HCT116 (cell line): ENCODE measurements around the gene TMEM132A. TPM values are rescaled to one million over a fixed set of nuclear protein-coding genes. Genes with fewer than 3 reads are reported as not detected.

Experiments
- ATAC-seq: fragments of 200-7000 bp; cut with Tn5 transposase; 2 replicates; pipeline ENCODE4 v1.9.1; 2020; ENCODE audit warnings: mild to moderate bottlenecking, moderate library complexity
- BruUV-seq: library from RNA; stranded (reverse); fragments of 400-500 nt; replicated peaks from 2 replicates; lab custom pipeline; 2021; lab: Mats Ljungman, UMichigan
- CTCF ChIA-PET: fragments of 300-600 bp; sonication (Branson Sonifier 250); formaldehyde crosslinking; loops from one replicate; lab custom pipeline; 2021; ENCODE audit warnings: antibody characterized with exemption; lab: Charles Lee
- POLR2A ChIA-PET: fragments of 300-600, 350-600 bp; sonication (Branson Sonifier 250); formaldehyde crosslinking; loops from one replicate; lab custom pipeline; 2021; ENCODE audit warnings: antibody characterized with exemption; lab: Charles Lee
- RAD21 ChIA-PET, 2 experiments: fragments of 300-600 bp; sonication (Branson Sonifier 250); formaldehyde crosslinking; loops; one replicate each; lab custom pipeline; 2023; ENCODE audit warnings: low total read pairs in 2 of 2; ENCODE audit not compliant: uncharacterized antibody in 2 of 2, unreplicated experiment in 2 of 2, low non-redundant PET in 1 of 2; lab: Charles Lee
- DNase-seq: peaks from one replicate; pipeline ENCODE4 v3.0.0-alpha.2; 2010; ENCODE audit warnings: low read depth, low spot score
- H2AFZ ChIP-seq: fragments of 200-600 bp; shearing (Covaris generic), sonication (generic); 2 replicates; pipeline ENCODE4 v1.6.1; 2017; ENCODE audit warnings: low read depth, mixed run types, mixed read lengths, antibody characterized with exemption, low read length; ENCODE audit not compliant: poor library complexity, severe bottlenecking
- H3K27ac ChIP-seq: 2 replicates; pipeline ENCODE4 v1.5.1; 2012; ENCODE audit warnings: low read depth, low read length
- H3K27me3 ChIP-seq: fragments of 200-600 bp; sonication (generic); 2 replicates; pipeline ENCODE4 v1.6.1; 2016; ENCODE audit warnings: mixed run types, low read length, mixed read lengths; ENCODE audit not compliant: insufficient read depth
- H3K36me3 ChIP-seq, 2 experiments: fragments of 200-500 bp in 1 of 2; fragments of 200-600 bp in 1 of 2; sonication (Bioruptor generic) in 1 of 2; sonication (generic) in 1 of 2; 2 replicates each; pipeline versions ENCODE4 v1.5.1 to v1.6.1; 2014 to 2016; ENCODE audit warnings: low read length in 2 of 2, inconsistent platforms in 1 of 2, mixed read lengths in 1 of 2, mixed run types in 1 of 2; ENCODE audit not compliant: insufficient read depth in 2 of 2, control insufficient read depth in 1 of 2
- H3K4me1 ChIP-seq, 2 experiments: fragments of 200-600 bp in 1 of 2; sonication (generic) in 1 of 2; 2 replicates each; pipeline versions ENCODE4 v1.5.1 to v1.6.1; 2012 to 2017; ENCODE audit warnings: low read length in 2 of 2, inconsistent platforms in 1 of 2, mild to moderate bottlenecking in 1 of 2, mixed read lengths in 1 of 2, mixed run types in 1 of 2, moderate library complexity in 1 of 2; ENCODE audit not compliant: insufficient read depth in 2 of 2, control insufficient read depth in 1 of 2
- H3K4me2 ChIP-seq: fragments of 200-600 bp; sonication (generic); 2 replicates; pipeline ENCODE4 v1.6.1; 2017; ENCODE audit warnings: mixed run types, low read length, mixed read lengths
- H3K4me3 ChIP-seq, 2 experiments: fragments of 200-600 bp in 1 of 2; sonication (generic) in 1 of 2; replicated peaks in 1 of 2; 2 replicates each; pipeline ENCODE4 v1.5.1; 2011 to 2016; ENCODE audit warnings: low read length in 2 of 2, control low read depth in 1 of 2, low read depth in 1 of 2, mild to moderate bottlenecking in 1 of 2, mixed read lengths in 1 of 2, mixed run types in 1 of 2
- H3K79me2 ChIP-seq: fragments of 200-600 bp; sonication (generic); 2 replicates; pipeline ENCODE4 v1.6.1; 2017; ENCODE audit warnings: mild to moderate bottlenecking, mixed run types, low read length, moderate library complexity, mixed read lengths; ENCODE audit not compliant: insufficient read depth
- H3K9ac ChIP-seq: fragments of 200-600 bp; sonication (generic); 2 replicates; pipeline ENCODE4 v1.6.1; 2016; ENCODE audit warnings: low read length, mixed read lengths
- H3K9me2 ChIP-seq: fragments of 200-600 bp; sonication (generic), shearing (Covaris generic); 2 replicates; pipeline ENCODE4 v1.6.1; 2017; ENCODE audit warnings: mixed run types, mild to moderate bottlenecking, moderate library complexity; ENCODE audit not compliant: insufficient read depth
- H3K9me3 ChIP-seq, 2 experiments: fragments of 200-500 bp in 1 of 2; fragments of 200-600 bp in 1 of 2; sonication (Bioruptor generic) in 1 of 2; sonication (generic) in 1 of 2; 2 replicates each; pipeline ENCODE4 v1.6.1; 2014 to 2017; ENCODE audit warnings: low read length in 2 of 2, mixed read lengths in 2 of 2, inconsistent platforms in 1 of 2, low read depth in 1 of 2, mild to moderate bottlenecking in 1 of 2, mixed run types in 1 of 2, moderate library complexity in 1 of 2; ENCODE audit not compliant: control insufficient read depth in 1 of 2, insufficient read depth in 1 of 2
- H4K20me1 ChIP-seq: fragments of 200-600 bp; sonication (generic), shearing (Covaris generic); 2 replicates; pipeline ENCODE4 v1.6.1; 2017; ENCODE audit warnings: mixed run types, mild to moderate bottlenecking, moderate library complexity; ENCODE audit not compliant: insufficient read depth
- CBX3 ChIP-seq: IDR thresholded peaks from 2 replicates; pipeline ENCODE4 v1.6.1; 2012; ENCODE audit warnings: low read depth
- CEBPB ChIP-seq: IDR thresholded peaks from 2 replicates; pipeline ENCODE4 v1.6.1; 2012; ENCODE audit warnings: low read depth
- CTCF ChIP-seq, 3 experiments: fragments of 200-600 bp in 1 of 3; sonication (generic) in 1 of 3; IDR thresholded peaks in 2 of 3; conservative IDR thresholded peaks in 1 of 3; 2 replicates each; pipeline ENCODE4 v1.5.1; 2012 to 2017; ENCODE audit warnings: low read depth in 2 of 3, low read length in 2 of 3, antibody characterized with exemption in 1 of 3, borderline replicate concordance in 1 of 3, control low read depth in 1 of 3, mild to moderate bottlenecking in 1 of 3, mixed read lengths in 1 of 3, mixed run types in 1 of 3, moderate library complexity in 1 of 3; ENCODE audit not compliant: insufficient read depth in 1 of 3
- EGR1 ChIP-seq: IDR thresholded peaks from 2 replicates; pipeline ENCODE4 v1.6.1; 2012; ENCODE audit warnings: low read depth
- ELF1 ChIP-seq: IDR thresholded peaks from 2 replicates; pipeline ENCODE4 v1.6.1; 2012; ENCODE audit warnings: low read depth, borderline replicate concordance
- EZH2 ChIP-seq: fragments of 200-600 bp; sonication (generic); IDR thresholded peaks from 2 replicates; pipeline ENCODE4 v1.6.1; 2017; ENCODE audit warnings: antibody characterized with exemption, mixed run types
- JUND ChIP-seq: IDR thresholded peaks from 2 replicates; pipeline ENCODE4 v1.6.1; 2012
- MAX ChIP-seq: IDR thresholded peaks from 2 replicates; pipeline ENCODE4 v1.6.1; 2012
- POLR2A ChIP-seq: IDR thresholded peaks from 2 replicates; pipeline ENCODE4 v1.7.0; 2011; ENCODE audit warnings: borderline replicate concordance; ENCODE audit not compliant: insufficient read depth, insufficient read length; ENCODE audit errors: extremely low read depth
- POLR2AphosphoS5 ChIP-seq: IDR thresholded peaks from 2 replicates; pipeline ENCODE4 v1.6.1; 2011; ENCODE audit warnings: mild to moderate bottlenecking, low read depth, low read length, moderate library complexity
- RAD21 ChIP-seq: IDR thresholded peaks from 2 replicates; pipeline ENCODE4 v1.6.1; 2012; ENCODE audit warnings: low read depth, mild to moderate bottlenecking
- REST ChIP-seq: IDR thresholded peaks from 2 replicates; pipeline ENCODE4 v1.6.1; 2012; ENCODE audit warnings: low read depth
- SP1 ChIP-seq: IDR thresholded peaks from 2 replicates; pipeline ENCODE4 v1.6.1; 2012; ENCODE audit warnings: low read depth
- TCF7L2 ChIP-seq: IDR thresholded peaks from 2 replicates; pipeline ENCODE4 v1.7.0; 2011; ENCODE audit warnings: borderline replicate concordance, inconsistent platforms; ENCODE audit not compliant: insufficient read depth, insufficient read length; ENCODE audit errors: extremely low read depth
- YY1 ChIP-seq: IDR thresholded peaks from 2 replicates; pipeline ENCODE4 v1.6.1; 2011; ENCODE audit warnings: low read length, low read depth, moderate library complexity, mild to moderate bottlenecking; ENCODE audit not compliant: insufficient replicate concordance; ENCODE audit errors: extremely low read depth
- ZFX ChIP-seq: fragments of 450-650 bp; IDR thresholded peaks from 2 replicates; pipeline ENCODE4 v1.6.1; 2017
- ZNF274 ChIP-seq: fragments of 200-500 bp; sonication (Bioruptor generic); IDR thresholded peaks from 2 replicates; pipeline ENCODE4 v1.6.1; 2014; ENCODE audit warnings: mild to moderate bottlenecking, low read depth, low read length, inconsistent platforms
- intact Hi-C: fragments of 100-400 bp; cut with micrococcal nuclease; formaldehyde crosslinking; loops from 2 replicates; pipeline ENCODE4 v1.10.0; 2022
- total RNA-seq: library from RNA; stranded (reverse); gene quantifications from one replicate; pipeline ENCODE4 v1.2.1, GENCODE V29; 2021; ENCODE audit not compliant: unreplicated experiment
- TF ChIP-seq, protein P1 (sequence below): IDR thresholded peaks from 2 replicates; pipeline ENCODE4 v1.6.1; 2011; ENCODE audit warnings: mild to moderate bottlenecking, low read length, moderate library complexity; ENCODE audit not compliant: insufficient replicate concordance; ENCODE audit errors: extremely low read depth
- TF ChIP-seq, protein P2 (sequence below): IDR thresholded peaks from 2 replicates; pipeline ENCODE4 v1.6.1; 2012

The TMEM132A gene
- total RNA-seq, 1 experiment from 2014 or later = 120 TPM

DNA sequence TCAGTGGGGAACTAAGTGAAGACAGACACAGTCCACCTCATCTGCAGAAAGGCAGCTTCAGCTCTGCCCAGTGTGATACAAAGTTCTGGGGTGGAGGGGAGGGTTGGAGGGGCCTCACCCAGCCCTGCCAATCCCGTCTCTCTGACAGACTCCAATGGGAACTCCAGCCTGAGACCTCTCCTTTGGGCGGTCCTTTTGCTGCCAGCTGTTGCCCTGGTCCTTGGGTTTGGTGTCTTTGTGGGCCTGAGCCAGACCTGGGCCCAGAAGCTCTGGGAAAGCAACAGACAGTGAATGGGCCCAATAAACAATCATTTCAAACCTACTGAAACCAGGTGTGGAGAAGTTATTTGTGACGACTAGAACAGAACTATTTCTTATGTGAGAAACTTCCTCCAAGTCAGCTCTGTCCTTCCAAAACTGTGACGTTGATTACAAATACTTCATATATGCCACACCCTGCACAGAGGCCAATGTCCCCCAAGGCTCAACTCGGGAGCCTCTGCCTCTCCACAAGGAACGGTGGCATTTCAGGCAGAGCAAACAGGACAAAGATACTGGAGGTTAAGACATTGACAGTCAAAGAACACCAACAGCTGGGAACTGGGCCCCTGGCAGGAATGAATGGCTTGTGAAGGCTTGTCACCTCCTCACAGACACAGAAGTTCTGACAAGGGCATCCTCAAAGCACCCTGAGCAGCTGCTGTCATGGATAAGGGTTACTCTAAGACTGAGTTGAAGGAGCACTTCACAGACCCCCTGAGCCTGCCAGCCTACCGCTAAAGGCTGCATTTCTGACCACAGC is 48.7 kb upstream of the TMEM132A start:
- RAD21 ChIA-PET = no interaction called here
- TF ChIP-seq ZFX = no peak
- TF ChIP-seq CBX3 = no peak
- no peak for TF ChIP-seq CTCF (IDR thresholded peaks at IDR 0.05 in 2 of 3, conservative IDR thresholded peaks at IDR 0.05 in 1 of 3; ENCODE audit: borderline replicate concordance in 1 of 3, insufficient read depth in 1 of 3, low read depth in 2 of 3, low read length in 2 of 3)
- TF ChIP-seq CEBPB = no peak
- TF ChIP-seq YY1 = no peak
- no peak for TF ChIP-seq ZNF274
- no peak for TF ChIP-seq EGR1
- no peak for TF ChIP-seq SP1
- TF ChIP-seq TCF7L2 = no peak
- no peak for TF ChIP-seq RAD21
- TF ChIP-seq POLR2AphosphoS5 = no peak
- TF ChIP-seq MAX = no peak
- TF ChIP-seq, protein P1, sequence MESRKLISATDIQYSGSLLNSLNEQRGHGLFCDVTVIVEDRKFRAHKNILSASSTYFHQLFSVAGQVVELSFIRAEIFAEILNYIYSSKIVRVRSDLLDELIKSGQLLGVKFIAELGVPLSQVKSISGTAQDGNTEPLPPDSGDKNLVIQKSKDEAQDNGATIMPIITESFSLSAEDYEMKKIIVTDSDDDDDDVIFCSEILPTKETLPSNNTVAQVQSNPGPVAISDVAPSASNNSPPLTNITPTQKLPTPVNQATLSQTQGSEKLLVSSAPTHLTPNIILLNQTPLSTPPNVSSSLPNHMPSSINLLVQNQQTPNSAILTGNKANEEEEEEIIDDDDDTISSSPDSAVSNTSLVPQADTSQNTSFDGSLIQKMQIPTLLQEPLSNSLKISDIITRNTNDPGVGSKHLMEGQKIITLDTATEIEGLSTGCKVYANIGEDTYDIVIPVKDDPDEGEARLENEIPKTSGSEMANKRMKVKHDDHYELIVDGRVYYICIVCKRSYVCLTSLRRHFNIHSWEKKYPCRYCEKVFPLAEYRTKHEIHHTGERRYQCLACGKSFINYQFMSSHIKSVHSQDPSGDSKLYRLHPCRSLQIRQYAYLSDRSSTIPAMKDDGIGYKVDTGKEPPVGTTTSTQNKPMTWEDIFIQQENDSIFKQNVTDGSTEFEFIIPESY = no peak
- no peak for TF ChIP-seq REST
- TF ChIP-seq ELF1 = no peak
- TF ChIP-seq, protein P2, sequence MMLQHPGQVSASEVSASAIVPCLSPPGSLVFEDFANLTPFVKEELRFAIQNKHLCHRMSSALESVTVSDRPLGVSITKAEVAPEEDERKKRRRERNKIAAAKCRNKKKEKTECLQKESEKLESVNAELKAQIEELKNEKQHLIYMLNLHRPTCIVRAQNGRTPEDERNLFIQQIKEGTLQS = no peak
- TF ChIP-seq JUND = no peak
- TF ChIP-seq POLR2A = no peak
- TF ChIP-seq EZH2 = no peak
- CTCF ChIA-PET = interaction anchor here (1.5 kb wide), 1 partner anchor 24 kb away, joined by 4 read pairs; no protein-coding TSS in a partner anchor
- no peaks in the 10 kb centered on the region for H3K9me3 ChIP-seq
- no peak overlapping the region for H2AFZ ChIP-seq
- H3K79me2 ChIP-seq = no peaks in the 10 kb centered on the region
- peaks cover 4 to 5% of the 10 kb centered on the region in 2 experiments; a peak in 2 of 4 replicates for H3K36me3 ChIP-seq
- no peaks in the 10 kb centered on the region for H3K9me2 ChIP-seq
- no peaks in the 10 kb centered on the region for H3K27me3 ChIP-seq
- intact Hi-C loops = no loop called here
- H3K27ac ChIP-seq = no peak overlapping the region
- DNase-seq (no peak), ATAC-seq (no peak)
- no peak overlapping the region for H3K4me3 ChIP-seq
- no peak overlapping the region for H3K4me2 ChIP-seq
- H4K20me1 ChIP-seq = no peaks in the 10 kb centered on the region
- no peak overlapping the region for H3K9ac ChIP-seq
- POLR2A ChIA-PET = no interaction called here
- no TSS peak for BruUV-seq
- peaks cover 0 to 4% of the 10 kb centered on the region in 2 experiments; a peak in 2 of 4 replicates for H3K4me1 ChIP-seq
